ENCODE data around the gene SRGAP1.

The SRGAP1 gene

GRCh38 chr12:63880742-63881263 is 36.3 kb downstream of the SRGAP1 start:
- no peak overlapping the region for H3K27ac ChIP-seq
- no peak for TF ChIP-seq CTCF (conservative IDR thresholded peaks at IDR 0.05)

GRCh38 chr12:63882844-63883243 is 38.3 kb downstream of the SRGAP1 start:
- no peak overlapping the region for H3K27ac ChIP-seq
- TF ChIP-seq CTCF (conservative IDR thresholded peaks at IDR 0.05) = no peak

- no peak for TF ChIP-seq CTCF (conservative IDR thresholded peaks at IDR 0.05)
- H3K27ac ChIP-seq = no peak overlapping the region
Observed at GRCh38 chr12:63885401-63885800, 40.9 kb downstream of the SRGAP1 start.

- no peak for TF ChIP-seq CTCF (conservative IDR thresholded peaks at IDR 0.05)
- H3K27ac ChIP-seq = no peak overlapping the region
Observed at GRCh38 chr12:63888908-63889635, 44.6 kb downstream of the SRGAP1 start.

- TF ChIP-seq CTCF (conservative IDR thresholded peaks at IDR 0.05) = no peak
- no peak overlapping the region for H3K27ac ChIP-seq
Observed at GRCh38 chr12:63889721-63890509, 45.4 kb downstream of the SRGAP1 start.

GRCh38 chr12:63893170-63893569 is 48.7 kb downstream of the SRGAP1 start:
- no peak overlapping the region for H3K27ac ChIP-seq

More at GRCh38 chr12:63893170-63893569, 48.7 kb downstream of the SRGAP1 start:
- TF ChIP-seq CTCF (conservative IDR thresholded peaks at IDR 0.05) = no peak

Measured in VCaP (cell line).